22Rv1 (cell line): ENCODE results near the gene RPL22.

Experiments used
- H3K27ac ChIP-seq: fragments of 450-650 bp; 2 replicates; pipeline ENCODE4 v1.5.1; 2017
- CTCF ChIP-seq: fragments of 450-650 bp; IDR thresholded peaks from 2 replicates; pipeline ENCODE4 v1.5.1; 2017; ENCODE audit warnings: mild to moderate bottlenecking
- ZFX ChIP-seq: fragments of 450-650 bp; IDR thresholded peaks from 2 replicates; pipeline ENCODE4 v1.6.1; 2017; ENCODE audit warnings: antibody characterized with exemption, borderline replicate concordance

The RPL22 gene

GRCh38 chr1:6152882-6153281, 46.5 kb downstream of the RPL22 start:
- TF ChIP-seq CTCF: no peak
- no peak for TF ChIP-seq ZFX
- no peak overlapping the region for H3K27ac ChIP-seq

GRCh38 chr1:6152181-6152580, 47.2 kb downstream of the RPL22 start:
- TF ChIP-seq ZFX (no peak), CTCF (no peak)
- no peak overlapping the region for H3K27ac ChIP-seq

GRCh38 chr1:6151291-6151822, 48.0 kb downstream of the RPL22 start:
- H3K27ac ChIP-seq: no peak overlapping the region
- no peak for TF ChIP-seq ZFX
- no peak for TF ChIP-seq CTCF

GRCh38 chr1:6150006-6150938, 49.1 kb downstream of the RPL22 start:
- H3K27ac ChIP-seq: no peak overlapping the region
- TF ChIP-seq CTCF (no peak), ZFX (no peak)

- no peak overlapping the region for H3K27ac ChIP-seq
These were observed 49.8 kb downstream of the RPL22 start for GRCh38 chr1:6149597-6149996.

GRCh38 chr1:6148497-6149241, 50.7 kb downstream of the RPL22 start:
- no peak overlapping the region for H3K27ac ChIP-seq
- TF ChIP-seq ZFX (no peak), CTCF (no peak)

More at GRCh38 chr1:6149597-6149996, 49.8 kb downstream of the RPL22 start:
- TF ChIP-seq CTCF: no peak
- no peak for TF ChIP-seq ZFX
